Amniotic stem cell (primary cell): ENCODE measurements around the gene C2CD4D.

ENCODE experiments used
- DNase-seq: peaks from one replicate; lab custom pipeline; 2025; lab: John Stamatoyannopoulos, UW

Gene C2CD4D

GRCh38 chr1:151834239-151834638, 5.4 kb downstream of the C2CD4D start:
- no peak for DNase-seq

GRCh38 chr1:151833172-151833900, 6.3 kb downstream of the C2CD4D start:
- no peak for DNase-seq

- DNase-seq, result no peak
Measured at GRCh38 chr1:151832318-151832980, 7.2 kb downstream of the C2CD4D start.

- DNase-seq, result no peak
Measured at GRCh38 chr1:151831605-151832004, 8.0 kb downstream of the C2CD4D start, which contains the start of gene RORC. Gene RORC (minus strand): TSS chr1:151831802. CDS start chr1:151831764, 38 bp downstream.

GRCh38 chr1:151831256-151831591, 8.4 kb downstream of the C2CD4D start:
- DNase-seq, result no peak

- DNase-seq, result no peak
Measured at GRCh38 chr1:151830055-151830454, 9.6 kb downstream of the C2CD4D start.

GRCh38 chr1:151829352-151830046, 10.1 kb downstream of the C2CD4D start:
- DNase-seq, result no peak

GRCh38 chr1:151828921-151829320, 10.7 kb downstream of the C2CD4D start:
- no peak for DNase-seq

- no peak for DNase-seq
Measured at GRCh38 chr1:151827853-151828252, 11.8 kb downstream of the C2CD4D start.

- no peak for DNase-seq
Measured at GRCh38 chr1:151825751-151826660, 13.6 kb downstream of the C2CD4D start.

- DNase-seq, result no peak
Measured at GRCh38 chr1:151825204-151825603, 14.4 kb downstream of the C2CD4D start.

- DNase-seq, result no peak
Measured at GRCh38 chr1:151823175-151823574, 16.4 kb downstream of the C2CD4D start.

GRCh38 chr1:151822404-151822803, 17.2 kb downstream of the C2CD4D start:
- DNase-seq, result no peak

- DNase-seq, result no peak
Measured at GRCh38 chr1:151820940-151821339, 18.7 kb downstream of the C2CD4D start.

- DNase-seq, result no peak
Measured at GRCh38 chr1:151819976-151820623, 19.5 kb downstream of the C2CD4D start.

GRCh38 chr1:151819227-151819835, 20.3 kb downstream of the C2CD4D start:
- no peak for DNase-seq

- no peak for DNase-seq
Measured at GRCh38 chr1:151817353-151817730, 22.3 kb downstream of the C2CD4D start.

- no peak for DNase-seq
Measured at GRCh38 chr1:151816548-151817352, 22.9 kb downstream of the C2CD4D start.

- DNase-seq, result no peak
Measured at GRCh38 chr1:151815716-151816327, 23.8 kb downstream of the C2CD4D start.
